C4-2B (cell line): ENCODE data around the gene DLG2.

Source experiments
- H3K27ac ChIP-seq: fragments of 450-650 bp; 2 replicates; pipeline ENCODE4 v1.5.1; 2017
- CTCF ChIP-seq: fragments of 450-650 bp; conservative IDR thresholded peaks from 2 replicates; pipeline ENCODE4 v1.5.1; 2017; ENCODE audit warnings: mild to moderate bottlenecking
- ZFX ChIP-seq: fragments of 450-650 bp; IDR thresholded peaks from 2 replicates; pipeline ENCODE4 v1.6.1; 2017

The DLG2 gene

GRCh38 chr11:84289381-84289906 is 1337.7 kb downstream of the DLG2 start:
- H3K27ac ChIP-seq, result no peak overlapping the region
- TF ChIP-seq CTCF (no peak), ZFX (no peak)

GRCh38 chr11:84273541-84273940 is 1353.6 kb downstream of the DLG2 start:
- no peak for TF ChIP-seq CTCF
- TF ChIP-seq ZFX, result no peak
- H3K27ac ChIP-seq, result no peak overlapping the region

- TF ChIP-seq ZFX, result no peak
- no peak for TF ChIP-seq CTCF
- no peak overlapping the region for H3K27ac ChIP-seq
Measured at GRCh38 chr11:84270466-84270865, 1356.7 kb downstream of the DLG2 start.

- H3K27ac ChIP-seq, result no peak overlapping the region
- TF ChIP-seq ZFX, result no peak
- TF ChIP-seq CTCF, result no peak
Measured at GRCh38 chr11:84264066-84264465, 1363.1 kb downstream of the DLG2 start.

- TF ChIP-seq CTCF, result peak; percentile 68
- TF ChIP-seq ZFX, result no peak
- H3K27ac ChIP-seq, result no peak overlapping the region
Measured at GRCh38 chr11:84261707-84262106, 1365.4 kb downstream of the DLG2 start.

GRCh38 chr11:84260862-84261261 is 1366.3 kb downstream of the DLG2 start:
- H3K27ac ChIP-seq, result no peak overlapping the region
- TF ChIP-seq CTCF (no peak), ZFX (no peak)

GRCh38 chr11:84256618-84257017 is 1370.5 kb downstream of the DLG2 start:
- no peak overlapping the region for H3K27ac ChIP-seq
- TF ChIP-seq ZFX, result no peak
- TF ChIP-seq CTCF, result no peak
